ENCODE data around the gene PRKCA. TPM values are rescaled to one million over a fixed set of nuclear protein-coding genes. Genes with fewer than 3 reads are reported as not detected.

PRKCA gene
- total and polyA plus RNA-seq, 9 of the 15 experiments (the other 6 are each of a cell fraction or from before 2014, with no cell fraction given) = 3.2 to 33.0 (median 17.8) TPM

DNA sequence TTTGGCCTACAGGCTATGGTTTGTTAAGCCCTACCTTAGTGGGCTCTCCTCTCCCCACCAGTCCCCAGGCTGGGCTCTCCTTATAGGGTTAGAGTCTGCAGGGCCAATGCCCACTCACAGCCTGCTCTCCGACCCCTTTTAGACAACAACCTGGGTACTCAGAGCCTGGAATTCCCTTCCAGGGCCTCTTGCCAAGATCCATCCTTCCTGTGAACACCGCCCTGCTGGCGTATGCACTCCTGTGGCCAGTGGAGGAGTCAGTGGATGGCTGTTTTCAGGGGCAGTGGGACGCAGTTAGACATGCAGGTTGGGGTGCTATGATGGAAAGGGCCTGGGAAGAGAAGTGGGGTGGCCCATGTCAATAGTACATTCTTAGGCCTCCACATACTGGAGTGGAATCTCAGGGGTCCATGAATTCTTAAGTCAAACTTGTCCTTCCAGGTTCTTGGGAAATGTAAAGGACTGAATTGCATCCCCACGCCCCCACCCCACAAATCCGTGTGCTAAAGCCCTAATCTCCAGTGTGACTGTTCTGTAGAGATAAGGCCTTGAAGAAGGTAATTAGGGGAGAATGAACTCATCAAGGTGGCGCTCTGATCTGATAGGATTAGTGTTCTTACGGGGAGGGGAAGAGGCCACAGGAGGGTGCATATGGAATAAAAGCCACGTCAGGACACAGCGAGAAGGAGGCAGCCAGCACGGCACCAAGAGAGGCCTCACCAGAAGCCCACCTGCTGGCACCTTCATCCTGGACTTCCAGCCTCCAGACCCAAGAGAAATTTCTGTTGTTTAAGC lies 450.9 kb downstream of the PRKCA start (continued):
- TF ChIP-seq BRF2 (IDR thresholded peaks at IDR 0.05; ENCODE audit: borderline replicate concordance, insufficient read depth, insufficient read length) (no peak), CTBP1 (IDR thresholded peaks at IDR 0.05; ENCODE audit: borderline replicate concordance) (peak; percentile 70; the same call in 1 of the 2 replicates), CHD1 (IDR thresholded peaks at IDR 0.05; ENCODE audit: low read length) (no peak), KDM1A (IDR thresholded peaks at IDR 0.05) (peak; percentile 82 to 86), MTA2 (IDR thresholded peaks at IDR 0.05; ENCODE audit: low read depth) (peak; percentile 67), TAL1 (IDR thresholded peaks at IDR 0.05) (peak; percentile 82), HDAC1 (IDR thresholded peaks at IDR 0.05) (peak in 1 of 2 experiments; percentile 69; a peak in 1 of 4 replicates), SOX6 (IDR thresholded peaks at IDR 0.05) (peak; percentile 56; the same call in 1 of the 2 replicates), EP300 (IDR thresholded peaks at IDR 0.05; ENCODE audit: low read length) (peak; percentile 61; the same call in 1 of the 2 replicates), CBFA2T2 (conservative IDR thresholded peaks at IDR 0.05) (peak; percentile 67), PML (IDR thresholded peaks at IDR 0.05; ENCODE audit: low read length) (peak; percentile 48; the same call in 1 of the 2 replicates), MEF2A (IDR thresholded peaks at IDR 0.05; ENCODE audit: control insufficient read depth, low read depth, low read length) (0 out of 2 replicates have a peak, but pooled peaks have one; percentile 22), KAT2B (IDR thresholded peaks at IDR 0.05; ENCODE audit: low read depth, low read length) (no peak), SIRT6 (IDR thresholded peaks at IDR 0.05; ENCODE audit: low read depth, low read length) (no peak), ZEB2 (IDR thresholded peaks at IDR 0.05) (peak; percentile 71; the same call in 1 of the 2 replicates), DPF2 (IDR thresholded peaks at IDR 0.05) (peak; percentile 74), FOSL1 (tag; conservative IDR thresholded peaks at IDR 0.05) (peak; percentile 51), EGR1 (conservative IDR thresholded peaks at IDR 0.05) (0 out of 2 replicates have a peak, but pooled peaks have one; percentile 16), COPS2 (conservative IDR thresholded peaks at IDR 0.05) (no peak), RCOR1 (IDR thresholded peaks at IDR 0.05; ENCODE audit: borderline replicate concordance in 1 of 2, low read depth in 2 of 2, low read length in 2 of 2) (peak in 1 of 2 experiments; percentile 95; a peak in 2 of 4 replicates), POLR2AphosphoS5 (IDR thresholded peaks at IDR 0.05; ENCODE audit: control insufficient read depth, insufficient read depth, low read depth, low read length) (peak; percentile 49; the same call in 1 of the 2 replicates), STAT5A (IDR thresholded peaks at IDR 0.05; ENCODE audit: borderline replicate concordance, low read length) (peak; percentile 12; the same call in 1 of the 2 replicates), OTX1 (CRISPR knock-in tag; IDR thresholded peaks at IDR 0.05) (no peak), FOXM1 (IDR thresholded peaks at IDR 0.05; ENCODE audit: low read depth) (0 out of 2 replicates have a peak, but pooled peaks have one; percentile 19), FOXM1 (CRISPR knock-in tag; IDR thresholded peaks at IDR 0.05; ENCODE audit: low read depth) (no peak), SMARCA4 (IDR thresholded peaks at IDR 0.05) (peak; percentile 70; the same call in 1 of the 2 replicates), KLF16 (IDR thresholded peaks at IDR 0.05) (peak; percentile 49; the same call in 1 of the 2 replicates)
- TF ChIP-seq, protein P1, sequence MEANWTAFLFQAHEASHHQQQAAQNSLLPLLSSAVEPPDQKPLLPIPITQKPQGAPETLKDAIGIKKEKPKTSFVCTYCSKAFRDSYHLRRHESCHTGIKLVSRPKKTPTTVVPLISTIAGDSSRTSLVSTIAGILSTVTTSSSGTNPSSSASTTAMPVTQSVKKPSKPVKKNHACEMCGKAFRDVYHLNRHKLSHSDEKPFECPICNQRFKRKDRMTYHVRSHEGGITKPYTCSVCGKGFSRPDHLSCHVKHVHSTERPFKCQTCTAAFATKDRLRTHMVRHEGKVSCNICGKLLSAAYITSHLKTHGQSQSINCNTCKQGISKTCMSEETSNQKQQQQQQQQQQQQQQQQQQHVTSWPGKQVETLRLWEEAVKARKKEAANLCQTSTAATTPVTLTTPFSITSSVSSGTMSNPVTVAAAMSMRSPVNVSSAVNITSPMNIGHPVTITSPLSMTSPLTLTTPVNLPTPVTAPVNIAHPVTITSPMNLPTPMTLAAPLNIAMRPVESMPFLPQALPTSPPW (CRISPR knock-in tag; IDR thresholded peaks at IDR 0.05) = peak; percentile 55

All from K562 (cell line).